ENCODE results near the gene ATF7. TPM values are rescaled to one million over a fixed set of nuclear protein-coding genes. Genes with fewer than 3 reads are reported as not detected.

ATF7 gene
- total RNA-seq, 2 experiments from 2014 or later: 19.3 to 20.7 TPM

- CTCF ChIA-PET: interaction anchor here (0.8 to 1.2 kb wide), 3 partner anchors 17 to 138 kb away, joined by 3 read pairs; no protein-coding TSS in a partner anchor
Observed at GRCh38 chr12:53459097-53459496, 167.1 kb downstream of the ATF7 start.

More at GRCh38 chr12:53459097-53459496, 167.1 kb downstream of the ATF7 start:
- Mint-ChIP-seq H3K4me1 (ENCODE audit: low read depth) (peaks cover 47% of the 10 kb centered on the region), H3K36me3 (peaks cover 79% of the 10 kb centered on the region), H3K9me3 (no peaks in the 10 kb centered on the region), H3K27ac (peak overlapping the region; percentile 64), H3K27me3 (no peaks in the 10 kb centered on the region), H3K4me3 (no peak overlapping the region)
- DNase-seq: no peak
- POLR2A ChIA-PET: interaction anchor here (0.6 to 2.8 kb wide), 4 partner anchors 9 to 24 kb away, joined by 3 to 14 read pairs (median 6); no protein-coding TSS in a partner anchor
- intact Hi-C loops (cut with micrococcal nuclease): no loop called here

Other genes with a start within 250 kb of the ATF7 start
- 10 to 100 TPM; 66.1 to 72.8 TPM for gene SP1, start 246.2 kb downstream of the ATF7 start, total RNA-seq
- not detected for gene AMHR2, start 202.5 kb downstream of the ATF7 start, total RNA-seq
- gene PRR13, start 184.6 kb downstream of the ATF7 start, total RNA-seq: 100 to 1,000 TPM; 218 to 221 TPM
- 100 to 1,000 TPM; 897 to 926 TPM for gene PCBP2, start 174.3 kb downstream of the ATF7 start, total RNA-seq
- 10 to 100 TPM; 13.0 to 14.7 TPM for gene MAP3K12, start 126.9 kb downstream of the ATF7 start, total RNA-seq
- 10 to 100 TPM; 27.5 to 29.7 TPM for gene TARBP2, start 125.1 kb downstream of the ATF7 start, total RNA-seq
- gene NPFF, start 118.9 kb downstream of the ATF7 start, total RNA-seq: under 1 TPM in 1 of 2 experiments, not detected in 1; 0.58 TPM
- gene ATP5MC2, start 49.7 kb upstream of the ATF7 start, total RNA-seq: 100 to 1,000 TPM; 378 TPM
- gene CALCOCO1, start 101.1 kb upstream of the ATF7 start, total RNA-seq: 10 to 100 TPM; 21.2 to 23.7 TPM
- not detected for gene CISTR, start 125.6 kb upstream of the ATF7 start, total RNA-seq

Measured in activated CD4-positive, alpha-beta memory T cell treated with anti-CD3 and anti-CD28 coated beads for 36 hours (primary cell).